Ishikawa (cell line): Measurements from ENCODE around the gene MLLT10.

Experiments used
- CEBPB ChIP-seq: IDR thresholded peaks from 2 replicates; pipeline ENCODE4 v1.6.1; 2012
- CREB1 ChIP-seq: IDR thresholded peaks from 2 replicates; pipeline ENCODE4 v1.6.1; 2012; ENCODE audit warnings: low read depth
- EGR1 ChIP-seq: IDR thresholded peaks from 2 replicates; pipeline ENCODE4 v1.6.1; 2012
- EP300 ChIP-seq: IDR thresholded peaks from 2 replicates; pipeline ENCODE4 v1.6.1; 2012; ENCODE audit warnings: borderline replicate concordance
- FOXM1 ChIP-seq: IDR thresholded peaks from 2 replicates; pipeline ENCODE4 v1.6.1; 2012; ENCODE audit warnings: low read depth, borderline replicate concordance
- MAX ChIP-seq: IDR thresholded peaks from 2 replicates; pipeline ENCODE4 v1.6.1; 2012
- NFIC ChIP-seq: IDR thresholded peaks from 2 replicates; pipeline ENCODE4 v1.6.1; 2012
- RAD21 ChIP-seq: IDR thresholded peaks from 2 replicates; pipeline ENCODE4 v1.6.1; 2012; ENCODE audit warnings: low read depth
- REST ChIP-seq: IDR thresholded peaks from 2 replicates; pipeline ENCODE4 v1.6.1; 2012; ENCODE audit warnings: low read depth, mild to moderate bottlenecking
- TAF1 ChIP-seq: IDR thresholded peaks from 2 replicates; pipeline ENCODE4 v1.6.1; 2012; ENCODE audit warnings: low read depth, mild to moderate bottlenecking
- TCF12 ChIP-seq: IDR thresholded peaks from 2 replicates; pipeline ENCODE4 v1.6.1; 2012; ENCODE audit warnings: low read depth
- TEAD4 ChIP-seq: IDR thresholded peaks from 2 replicates; pipeline ENCODE4 v1.6.1; 2012
- USF1 ChIP-seq: IDR thresholded peaks from 2 replicates; pipeline ENCODE4 v1.6.1; 2012
- YY1 ChIP-seq: IDR thresholded peaks from 2 replicates; pipeline ENCODE4 v1.6.1; 2012; ENCODE audit warnings: low read depth
- ZBTB7A ChIP-seq: IDR thresholded peaks from 2 replicates; pipeline ENCODE4 v1.6.1; 2012; ENCODE audit warnings: low read depth

MLLT10 gene

GRCh38 chr10:21712975-21713374 lies 178.9 kb downstream of the MLLT10 start:
- TF ChIP-seq MAX (no peak), TAF1 (no peak), RAD21 (no peak), CEBPB (no peak), ZBTB7A (no peak), FOXM1 (no peak), TEAD4 (no peak), EGR1 (no peak), EP300 (no peak), CREB1 (no peak), NFIC (no peak)

GRCh38 chr10:21715531-21716195 lies 181.6 kb downstream of the MLLT10 start:
- TF ChIP-seq TAF1 (no peak), CREB1 (no peak), RAD21 (no peak), ZBTB7A (no peak), YY1 (no peak), CEBPB (no peak), EP300 (no peak), MAX (no peak), REST (no peak), TCF12 (no peak), EGR1 (no peak), USF1 (no peak)

GRCh38 chr10:21719502-21719901 lies 185.5 kb downstream of the MLLT10 start:
- TF ChIP-seq EP300 (no peak), YY1 (no peak), FOXM1 (no peak), CEBPB (no peak), RAD21 (no peak), MAX (no peak)

- TF ChIP-seq YY1 (no peak), TAF1 (no peak), CEBPB (peak; percentile 73; the same call in 1 of the 2 replicates), MAX (peak; percentile 69)
Measured at GRCh38 chr10:21720090-21720489, 186.1 kb downstream of the MLLT10 start.

GRCh38 chr10:21721000-21721665 lies 187.1 kb downstream of the MLLT10 start:
- TF ChIP-seq TEAD4: no peak
- no peak for TF ChIP-seq RAD21
- no peak for TF ChIP-seq EP300
- no peak for TF ChIP-seq EGR1
- no peak for TF ChIP-seq USF1
- no peak for TF ChIP-seq CEBPB

- TF ChIP-seq NFIC (no peak), TAF1 (no peak), EP300 (no peak), REST (no peak), TEAD4 (no peak), USF1 (no peak)
Measured at GRCh38 chr10:21722209-21722608, 188.2 kb downstream of the MLLT10 start.
